Stimulated activated CD8-positive, alpha-beta memory T cell treated with anti-CD3 and anti-CD28 coated beads, Interleukin-7, amount 100 ng/mL, for 1 hour (primary cell): ENCODE results near the gene F5.
"Not testable (repeated sequence)": the region's sequence is repeated elsewhere in the genome, so short reads cannot be mapped to it uniquely, and the experiment has no call there.

Experiments
- DNase-seq, 2 donors: peaks; one replicate each; pipeline ENCODE4 v3.0.0-alpha.2; 2020; ENCODE audit warnings: low read depth in 2 of 2

The F5 gene

GRCh38 chr1:169546087-169546995 is 39.9 kb downstream of the F5 start:
- DNase-seq: peak in 1 of 2 donors; percentile 23

GRCh38 chr1:169545472-169545871 is 40.8 kb downstream of the F5 start:
- no peak for DNase-seq

- DNase-seq: no peak
Observed at GRCh38 chr1:169538998-169539871, 47.0 kb downstream of the F5 start.

- no peak for DNase-seq
Observed at GRCh38 chr1:169534653-169535052, 51.6 kb downstream of the F5 start.

GRCh38 chr1:169533528-169534190 is 52.6 kb downstream of the F5 start:
- not testable (repeated sequence) for DNase-seq

- no peak for DNase-seq
Observed at GRCh38 chr1:169530448-169530847, 55.8 kb downstream of the F5 start.

- DNase-seq: no peak
Observed at GRCh38 chr1:169529068-169529642, 57.1 kb downstream of the F5 start.

GRCh38 chr1:169528215-169529067 is 57.8 kb downstream of the F5 start:
- DNase-seq: no peak

- no peak for DNase-seq
Observed at GRCh38 chr1:169527451-169528214, 58.6 kb downstream of the F5 start.

- DNase-seq: no peak
Observed at GRCh38 chr1:169527001-169527400, 59.3 kb downstream of the F5 start.

- DNase-seq: no peak
Observed at GRCh38 chr1:169526120-169526832, 60.0 kb downstream of the F5 start.

GRCh38 chr1:169525391-169525790 is 60.9 kb downstream of the F5 start:
- no peak for DNase-seq

- no peak for DNase-seq
Observed at GRCh38 chr1:169523904-169524303, 62.4 kb downstream of the F5 start.

- DNase-seq: no peak
Observed at GRCh38 chr1:169521226-169521625, 65.1 kb downstream of the F5 start.

GRCh38 chr1:169517558-169518186 is 68.6 kb downstream of the F5 start:
- no peak for DNase-seq

GRCh38 chr1:169515641-169516040 is 70.6 kb downstream of the F5 start:
- no peak for DNase-seq

- no peak for DNase-seq
Observed at GRCh38 chr1:169514566-169515270, 71.6 kb downstream of the F5 start.

- DNase-seq: no peak
Observed at GRCh38 chr1:169513208-169513607, 73.1 kb downstream of the F5 start.
